ENCODE data around the gene TATDN2.
"Not testable (repeated sequence)": the region's sequence is repeated elsewhere in the genome, so short reads cannot be mapped to it uniquely, and the experiment has no call there.

The TATDN2 gene

GRCh38 chr3:10265833-10266232, 17.6 kb downstream of the TATDN2 start:
- DNase-seq (ENCODE audit: low spot score) = no peak
- no peak for TF ChIP-seq CTCF (IDR thresholded peaks at IDR 0.05; ENCODE audit: borderline replicate concordance, control extremely low read depth, extremely low read depth, insufficient read depth, missing control alignments)
- in situ Hi-C loops (cut with MboI; ENCODE audit: low sequenced_read_pairs, unreplicated experiment) = no loop called here

GRCh38 chr3:10266936-10267335, 18.7 kb downstream of the TATDN2 start:
- DNase-seq (ENCODE audit: low spot score); in situ Hi-C loops (cut with MboI; ENCODE audit: low sequenced_read_pairs, unreplicated experiment): not testable (repeated sequence)

GRCh38 chr3:10268116-10268515, 19.9 kb downstream of the TATDN2 start:
- no peak for DNase-seq (ENCODE audit: low spot score)
- in situ Hi-C loops (cut with MboI; ENCODE audit: low sequenced_read_pairs, unreplicated experiment) = no loop called here
- TF ChIP-seq CTCF (IDR thresholded peaks at IDR 0.05; ENCODE audit: borderline replicate concordance, control extremely low read depth, extremely low read depth, insufficient read depth, missing control alignments) = no peak

GRCh38 chr3:10268930-10269329, 20.7 kb downstream of the TATDN2 start:
- no peak for DNase-seq (ENCODE audit: low spot score)
- TF ChIP-seq CTCF (IDR thresholded peaks at IDR 0.05; ENCODE audit: borderline replicate concordance, control extremely low read depth, extremely low read depth, insufficient read depth, missing control alignments) = no peak
- in situ Hi-C loops (cut with MboI; ENCODE audit: low sequenced_read_pairs, unreplicated experiment) = no loop called here

GRCh38 chr3:10269443-10269842, 21.2 kb downstream of the TATDN2 start:
- TF ChIP-seq CTCF (IDR thresholded peaks at IDR 0.05; ENCODE audit: borderline replicate concordance, control extremely low read depth, extremely low read depth, insufficient read depth, missing control alignments) = no peak
- DNase-seq (ENCODE audit: low spot score) = no peak
- in situ Hi-C loops (cut with MboI; ENCODE audit: low sequenced_read_pairs, unreplicated experiment) = no loop called here

GRCh38 chr3:10272476-10272875, 24.2 kb downstream of the TATDN2 start:
- not testable (repeated sequence) for DNase-seq (ENCODE audit: low spot score)

GRCh38 chr3:10272977-10273376, 24.7 kb downstream of the TATDN2 start:
- in situ Hi-C loops (cut with MboI; ENCODE audit: low sequenced_read_pairs, unreplicated experiment) = no loop called here

More at GRCh38 chr3:10272476-10272875, 24.2 kb downstream of the TATDN2 start:
- in situ Hi-C loops (cut with MboI; ENCODE audit: low sequenced_read_pairs, unreplicated experiment) = not testable (repeated sequence)

More at GRCh38 chr3:10272977-10273376, 24.7 kb downstream of the TATDN2 start:
- no peak for DNase-seq (ENCODE audit: low spot score)
- TF ChIP-seq CTCF (IDR thresholded peaks at IDR 0.05; ENCODE audit: borderline replicate concordance, control extremely low read depth, extremely low read depth, insufficient read depth, missing control alignments) = no peak
